Glutamatergic neuron (in vitro differentiated cells): Measurements from ENCODE around the gene STOM. TPM values are rescaled to one million over a fixed set of nuclear protein-coding genes. Genes with fewer than 3 reads are reported as not detected.

ENCODE experiments used
- DNase-seq: peaks from one replicate; pipeline ENCODE4 v3.0.0; 2022
- H3K27ac Mint-ChIP-seq: one replicate; pipeline ENCODE4 v1.8.0; 2020; ENCODE audit warnings: mild to moderate bottlenecking, mixed read lengths, inconsistent platforms; ENCODE audit not compliant: unreplicated experiment
- H3K27me3 Mint-ChIP-seq: one replicate; pipeline ENCODE4 v1.8.0; 2020; ENCODE audit warnings: mild to moderate bottlenecking, moderate library complexity, mixed read lengths, inconsistent platforms; ENCODE audit not compliant: unreplicated experiment
- H3K36me3 Mint-ChIP-seq: one replicate; pipeline ENCODE4 v1.8.0; 2020; ENCODE audit warnings: mild to moderate bottlenecking, mixed read lengths, inconsistent platforms; ENCODE audit not compliant: unreplicated experiment
- H3K4me1 Mint-ChIP-seq: one replicate; pipeline ENCODE4 v1.8.0; 2020; ENCODE audit warnings: mild to moderate bottlenecking, low read depth, mixed read lengths, inconsistent platforms; ENCODE audit not compliant: unreplicated experiment
- H3K4me3 Mint-ChIP-seq: one replicate; pipeline ENCODE4 v1.8.0; 2020; ENCODE audit warnings: mild to moderate bottlenecking, mixed read lengths, inconsistent platforms; ENCODE audit not compliant: unreplicated experiment
- H3K9me3 Mint-ChIP-seq: one replicate; pipeline ENCODE4 v1.8.0; 2020; ENCODE audit warnings: mild to moderate bottlenecking, moderate library complexity, mixed read lengths, inconsistent platforms; ENCODE audit not compliant: unreplicated experiment
- CTCF ChIP-seq: fragments of 200-600 bp; sonication (generic); IDR thresholded peaks from one replicate; pipeline ENCODE4 v1.5.0; 2021; ENCODE audit not compliant: partially characterized antibody, unreplicated experiment
- total RNA-seq: library from RNA; stranded (reverse); fragmentation: NEBNext Ultra II Directional; extraction: Animal tissue kit (Norgen Biotek cat#: 25700); gene quantifications from one replicate; pipeline ENCODE4 v1.2.1, GENCODE V29; 2021; ENCODE audit not compliant: unreplicated experiment

STOM gene
- total RNA-seq, 1 donor from 2014 or later: 2.0 TPM

GRCh38 chr9:121365564-121365963 is 4.5 kb downstream of the STOM start:
- Mint-ChIP-seq H3K27me3 (peaks cover 2% of the 10 kb centered on the region), H3K4me3 (no peak overlapping the region), H3K4me1 (no peaks in the 10 kb centered on the region), H3K9me3 (no peaks in the 10 kb centered on the region), H3K36me3 (no peaks in the 10 kb centered on the region), H3K27ac (no peak overlapping the region)
- TF ChIP-seq CTCF: no peak
- DNase-seq: no peak

GRCh38 chr9:121364886-121365285 is 5.2 kb downstream of the STOM start:
- Mint-ChIP-seq H3K9me3 (no peaks in the 10 kb centered on the region), H3K4me1 (no peaks in the 10 kb centered on the region), H3K27ac (no peak overlapping the region), H3K36me3 (no peaks in the 10 kb centered on the region), H3K4me3 (no peak overlapping the region), H3K27me3 (no peaks in the 10 kb centered on the region)
- DNase-seq: no peak
- no peak for TF ChIP-seq CTCF

DNA sequence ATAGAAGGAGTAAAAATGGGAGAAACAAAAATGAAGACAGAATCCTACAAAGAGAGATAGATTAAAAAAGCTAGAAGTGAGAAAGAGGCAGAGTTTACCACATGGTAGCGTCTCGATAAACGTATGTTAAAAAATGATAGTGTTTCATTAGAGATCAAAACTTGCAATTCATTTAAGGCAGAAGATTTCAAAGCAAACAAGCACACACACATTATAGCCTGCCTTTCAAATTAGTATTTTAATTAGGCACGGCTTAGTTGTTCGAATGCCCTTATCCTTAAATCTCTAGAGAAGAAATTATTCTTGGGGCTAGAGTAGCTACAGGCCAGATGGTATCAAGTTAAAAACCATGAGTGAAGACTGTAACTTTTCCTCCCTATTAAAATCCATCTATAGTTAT is 6.0 kb downstream of the STOM start:
- Mint-ChIP-seq H3K4me1 (no peaks in the 10 kb centered on the region), H3K9me3 (no peaks in the 10 kb centered on the region), H3K4me3 (no peak overlapping the region), H3K27me3 (no peaks in the 10 kb centered on the region), H3K27ac (no peak overlapping the region), H3K36me3 (no peaks in the 10 kb centered on the region)
- DNase-seq: no peak
- no peak for TF ChIP-seq CTCF

DNA sequence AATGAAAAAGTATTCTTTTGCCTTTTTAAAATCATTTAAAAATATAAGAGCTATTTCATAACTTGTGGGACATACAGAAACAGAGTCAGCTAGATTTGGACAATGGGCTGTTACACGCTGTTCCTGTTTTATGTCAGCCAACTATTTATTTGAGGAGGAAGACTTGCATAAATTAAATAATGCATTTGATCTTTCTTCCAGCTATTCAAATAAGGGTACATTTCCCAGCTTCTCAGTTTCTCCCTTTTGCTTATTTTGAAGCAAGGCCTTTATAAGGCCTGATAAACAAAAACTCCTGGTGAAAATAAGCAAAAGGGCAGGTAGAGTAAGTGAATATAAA is 6.5 kb downstream of the STOM start:
- no peak overlapping the region for H3K27ac Mint-ChIP-seq

More for the DNA sequence above, 6.5 kb downstream of the STOM start:
- no peaks in the 10 kb centered on the region for H3K9me3 Mint-ChIP-seq
- no peaks in the 10 kb centered on the region for H3K4me1 Mint-ChIP-seq
- H3K4me3 Mint-ChIP-seq: no peak overlapping the region
- H3K27me3 Mint-ChIP-seq: no peaks in the 10 kb centered on the region
- no peak for DNase-seq
- TF ChIP-seq CTCF: no peak
- H3K36me3 Mint-ChIP-seq: no peaks in the 10 kb centered on the region
